HG03175 (cell line): Measurements from ENCODE around the gene PCED1A.

ENCODE experiments used
- ATAC-seq: cut with Tn5 transposase; IDR thresholded peaks from one replicate; pipeline ENCODE4 v1.9.1; 2021; ENCODE audit warnings: mild to moderate bottlenecking, moderate library complexity; ENCODE audit not compliant: unreplicated experiment

Gene PCED1A

DNA sequence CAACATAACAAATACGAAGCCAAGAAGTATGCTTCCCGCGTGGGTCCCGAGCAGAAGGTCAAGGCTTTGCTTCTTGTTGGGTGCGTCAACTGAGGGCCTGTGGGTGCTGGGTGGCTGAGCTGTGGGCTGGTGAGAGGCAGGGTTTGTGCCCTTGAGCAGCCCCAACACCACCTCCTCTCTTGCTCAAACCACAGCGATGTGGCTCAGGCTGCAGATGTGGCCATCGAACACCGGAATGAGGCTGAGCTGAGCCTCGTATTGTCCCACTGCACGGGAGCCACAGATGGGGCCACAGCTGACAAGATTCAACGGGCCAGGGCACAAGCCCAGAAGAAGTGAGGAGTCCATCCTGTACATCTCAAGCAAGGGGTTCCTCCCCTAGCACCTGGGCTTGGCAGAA is 25.8 kb upstream of the PCED1A start:
- no peak for ATAC-seq

DNA sequence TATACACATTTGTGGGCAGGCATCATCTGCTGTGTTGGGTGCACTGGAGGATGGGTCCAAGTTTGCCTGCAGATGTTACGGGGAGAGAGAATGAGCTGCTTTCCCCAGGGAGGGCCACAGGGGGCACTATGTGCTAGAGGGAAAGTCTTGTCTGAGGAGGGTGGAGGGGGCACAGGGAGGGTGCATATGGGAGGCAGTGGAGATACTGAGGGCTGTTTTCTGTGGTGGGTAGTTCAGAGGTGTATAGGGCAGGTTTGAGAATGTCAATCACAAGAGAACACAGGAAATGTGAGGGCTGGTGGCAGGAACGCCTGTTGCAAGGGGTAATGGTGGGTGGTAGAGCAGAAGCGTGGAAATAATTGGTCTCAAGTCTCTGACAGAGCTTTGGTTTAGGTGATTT is 25.2 kb upstream of the PCED1A start:
- ATAC-seq = no peak

DNA sequence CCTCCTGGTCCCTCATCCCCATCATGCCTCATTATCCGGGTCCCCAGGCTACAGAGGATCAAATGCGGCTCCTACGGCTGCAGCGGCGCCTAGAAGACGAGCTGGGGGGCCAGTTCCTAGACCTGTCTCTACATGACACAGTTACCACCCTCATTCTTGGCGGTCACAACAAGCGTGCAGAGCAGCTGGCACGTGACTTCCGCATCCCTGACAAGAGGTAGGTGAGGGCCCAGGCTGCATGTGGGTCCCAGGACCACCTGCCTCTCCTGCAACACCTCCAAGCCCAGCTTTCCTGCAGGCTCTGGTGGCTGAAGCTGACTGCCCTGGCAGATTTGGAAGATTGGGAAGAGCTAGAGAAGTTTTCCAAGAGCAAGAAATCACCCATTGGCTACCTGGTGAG is 24.6 kb upstream of the PCED1A start:
- no peak for ATAC-seq

DNA sequence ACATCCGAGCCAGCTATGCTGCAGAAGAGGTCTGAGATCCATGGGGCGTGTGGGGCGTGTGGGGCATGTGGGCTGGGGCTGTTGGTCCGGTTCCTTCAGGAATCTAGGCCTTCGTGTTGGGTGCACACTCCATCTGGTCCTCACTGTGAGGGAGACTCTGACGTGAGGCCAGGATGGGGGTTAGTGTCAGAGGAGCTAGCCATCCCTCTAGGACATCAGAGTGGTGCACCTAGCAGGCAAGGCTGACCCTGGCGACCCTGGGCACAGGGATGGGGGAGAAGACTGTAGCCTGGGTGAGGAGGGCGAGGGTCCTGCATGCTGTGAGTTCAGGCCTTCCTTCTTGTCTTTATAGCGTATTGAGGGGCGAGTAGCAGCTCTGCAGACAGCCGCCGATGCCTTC is 24.2 kb upstream of the PCED1A start:
- ATAC-seq = no peak

DNA sequence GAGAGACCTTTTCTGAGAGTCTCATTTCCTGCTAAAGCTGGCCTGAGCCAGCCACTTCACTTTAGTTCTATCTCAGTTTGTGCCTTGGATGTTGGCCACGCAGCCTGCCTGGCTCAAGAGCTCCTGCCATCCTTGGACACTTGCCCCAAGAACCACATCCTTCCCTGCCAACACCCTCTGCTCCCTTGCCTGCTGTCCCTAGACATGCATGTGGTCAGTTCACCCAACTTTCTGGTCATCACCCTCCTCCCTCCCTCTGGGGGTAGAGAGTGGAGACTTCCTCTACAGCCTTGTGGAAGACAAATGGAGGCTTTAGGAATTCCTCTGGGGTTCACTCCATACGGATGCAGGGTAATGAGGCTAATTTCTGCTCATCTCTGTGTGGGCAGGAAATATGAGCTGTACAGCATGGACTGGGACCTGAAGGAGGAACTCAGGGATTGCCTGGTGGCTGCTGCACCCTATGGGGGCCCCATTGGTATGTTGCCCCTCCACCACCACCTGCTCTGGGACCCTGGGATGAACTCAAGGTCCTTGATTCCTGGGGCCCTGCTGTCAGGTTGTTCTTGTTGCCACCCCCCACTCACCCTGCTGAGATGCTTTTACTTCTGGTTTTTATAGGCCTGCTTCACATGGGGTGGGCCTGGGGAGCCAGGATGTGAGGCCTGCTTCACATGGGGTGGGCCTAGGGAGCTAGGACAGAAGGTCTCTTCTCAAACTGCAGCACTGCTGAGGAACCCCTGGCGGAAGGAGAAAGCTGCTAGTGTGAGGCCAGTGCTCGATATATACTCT is 19.1 kb upstream of the PCED1A start:
- no peak for ATAC-seq

DNA sequence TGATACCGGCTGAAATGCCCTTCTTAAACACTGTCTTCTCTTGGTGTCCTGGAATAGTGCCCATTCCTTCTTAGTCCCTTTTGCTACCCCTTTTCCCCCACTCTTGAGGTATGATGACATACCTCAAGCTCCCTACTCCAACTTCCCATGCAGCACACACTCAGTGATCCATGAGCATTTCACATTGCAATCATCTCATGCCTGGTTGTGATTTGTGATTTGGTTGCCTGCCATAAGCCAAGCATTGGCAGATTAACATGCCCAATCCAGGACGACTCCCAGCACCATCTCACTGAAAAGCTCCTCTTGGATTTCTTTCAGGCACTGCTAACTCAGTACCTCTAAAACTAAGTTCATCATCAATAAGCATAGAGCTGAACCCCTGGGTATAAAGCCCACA is 18.1 kb upstream of the PCED1A start:
- no peak for ATAC-seq

DNA sequence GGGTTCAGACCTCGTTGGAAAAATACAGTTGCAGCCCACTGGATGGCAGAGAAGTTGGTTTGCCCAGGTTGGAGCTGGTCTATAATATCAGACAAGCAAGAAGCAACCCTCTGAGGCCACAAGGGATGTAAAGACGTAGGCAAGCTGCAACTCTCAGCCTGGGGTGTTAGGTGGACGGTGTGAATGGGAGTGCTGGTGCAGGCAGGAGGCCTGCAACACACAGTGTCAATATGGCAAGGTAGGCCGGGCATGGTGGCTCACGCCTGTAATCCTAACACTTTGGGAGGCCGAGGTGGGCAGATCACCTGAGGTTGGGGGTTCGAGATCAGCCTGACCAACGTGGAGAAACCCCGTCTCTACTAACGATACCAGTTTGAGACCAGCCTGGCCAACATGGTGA is 10.6 kb upstream of the PCED1A start:
- no peak for ATAC-seq

DNA sequence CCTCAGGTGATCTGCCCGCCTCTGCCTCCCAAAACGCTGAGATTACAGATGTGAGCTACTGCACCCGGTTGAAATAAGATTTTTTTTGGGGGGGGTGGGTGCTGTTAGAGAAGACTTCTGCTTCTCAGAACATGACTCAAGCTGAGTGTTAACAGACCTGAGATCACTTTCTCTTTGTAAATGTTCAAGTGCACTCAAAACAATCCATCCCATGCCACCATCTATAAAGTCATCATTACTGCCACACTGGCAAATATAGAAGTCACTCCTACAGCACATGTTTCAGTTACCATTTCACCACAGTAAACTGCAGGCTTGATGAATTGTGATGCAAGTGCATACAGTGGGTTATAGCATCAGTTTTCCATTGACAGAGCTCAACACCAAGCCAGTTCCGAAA is 9.1 kb upstream of the PCED1A start:
- ATAC-seq = no peak

DNA sequence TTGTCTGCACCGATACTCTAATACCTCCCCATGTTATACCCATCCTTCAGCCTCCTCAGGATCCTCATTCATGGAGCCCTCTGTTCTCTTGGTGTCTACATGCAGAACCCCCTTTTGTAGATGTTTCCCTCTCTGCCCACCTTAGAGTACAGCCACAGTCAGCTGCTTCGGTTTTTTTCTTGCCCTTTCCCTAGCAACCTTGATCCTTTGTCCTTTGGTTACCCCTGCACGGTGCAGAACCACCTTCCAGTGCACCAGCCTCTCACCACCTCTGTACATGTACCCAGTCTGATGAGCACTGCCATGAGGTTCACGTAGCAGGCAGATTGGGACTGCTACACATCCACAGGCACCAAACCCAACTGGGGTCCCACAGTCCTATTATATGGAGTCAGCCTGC is 7.3 kb upstream of the PCED1A start:
- ATAC-seq = no peak

DNA sequence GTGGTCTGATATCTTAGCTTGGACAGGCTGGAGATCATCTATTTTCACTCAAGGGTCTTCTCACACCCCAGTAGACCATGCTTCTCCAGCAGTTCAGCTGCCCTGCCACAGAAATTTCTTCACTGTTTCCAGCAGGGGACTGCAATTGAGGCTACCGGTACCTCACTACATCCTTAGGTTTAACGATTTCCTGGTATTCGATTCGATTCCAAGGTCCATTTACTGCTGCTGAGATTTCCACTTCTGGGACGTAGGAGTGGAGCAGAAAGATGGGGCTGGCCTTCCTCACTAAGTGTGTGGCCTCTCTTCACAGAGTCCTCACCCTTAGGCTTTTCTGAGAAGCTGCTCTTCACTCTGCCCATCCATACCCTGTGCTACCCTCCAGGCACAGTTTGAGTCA is 6.2 kb upstream of the PCED1A start:
- ATAC-seq = no peak

DNA sequence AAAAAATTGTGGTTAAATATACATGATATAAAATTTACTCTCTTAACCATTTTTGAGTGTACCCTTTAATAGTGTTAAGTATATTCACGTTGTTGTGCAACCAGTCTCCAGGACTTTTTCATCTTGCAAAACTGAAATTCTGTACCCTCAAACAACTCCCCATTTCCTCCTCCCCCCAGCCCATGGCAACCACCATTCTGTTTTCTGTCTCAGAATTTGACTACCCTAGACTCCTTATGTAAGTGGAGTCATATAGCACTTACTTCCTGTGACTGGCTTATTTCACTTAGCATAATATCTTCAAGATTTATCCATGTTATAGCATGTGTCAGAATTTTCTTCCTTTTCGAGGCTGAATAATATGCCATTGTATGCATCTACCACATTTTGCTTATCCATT is 5.2 kb upstream of the PCED1A start:
- no peak for ATAC-seq

DNA sequence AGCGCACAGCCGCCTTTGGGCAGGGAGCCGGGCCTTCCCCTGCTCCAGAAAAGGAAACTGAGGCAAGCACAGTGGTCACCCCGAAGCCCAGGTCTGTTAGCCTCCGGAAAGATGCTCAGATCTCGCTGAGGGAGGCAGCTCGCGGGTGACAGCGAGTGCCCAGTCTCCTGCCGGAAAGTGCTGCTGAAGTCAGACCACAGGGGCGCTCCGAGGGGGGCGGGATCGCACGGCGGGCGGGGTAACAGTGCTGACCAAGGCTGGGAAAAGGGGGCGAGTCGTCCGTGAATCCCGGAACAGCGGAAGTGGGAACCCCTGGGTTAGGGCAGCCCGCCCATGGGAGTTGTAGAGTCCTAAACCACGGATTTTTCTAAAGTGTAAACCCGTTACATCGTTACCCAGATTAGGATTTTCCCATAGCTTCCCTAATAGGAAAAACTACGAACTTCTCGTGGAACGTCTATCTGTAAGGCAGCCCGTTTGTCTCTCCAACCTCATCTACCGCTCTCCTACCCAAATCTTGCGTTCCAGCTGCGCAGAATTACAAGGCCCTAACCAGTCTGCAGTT is 594 bp upstream of the PCED1A start:
- peak; percentile 38 for ATAC-seq

DNA sequence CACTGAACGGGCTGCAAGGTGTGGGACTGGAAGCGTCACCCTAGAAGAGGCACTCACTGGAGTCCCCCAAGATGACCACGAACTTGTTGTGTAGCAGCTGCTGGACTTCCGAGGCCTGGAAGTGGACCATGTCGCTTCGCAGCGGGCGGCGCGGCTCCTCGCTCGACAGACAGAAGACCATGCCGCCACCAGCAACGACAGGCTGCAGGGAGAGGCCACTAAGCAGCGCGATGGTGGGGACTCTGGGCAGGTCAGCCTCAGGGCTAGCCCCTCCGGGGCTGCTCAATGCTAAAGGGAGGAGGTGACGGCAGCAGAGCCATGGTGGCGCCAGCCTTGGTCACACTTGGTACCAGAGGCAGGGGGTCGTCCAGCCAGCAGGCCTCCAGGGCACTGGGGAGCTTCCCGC is 720 bp downstream of the PCED1A start:
- ATAC-seq = no peak

DNA sequence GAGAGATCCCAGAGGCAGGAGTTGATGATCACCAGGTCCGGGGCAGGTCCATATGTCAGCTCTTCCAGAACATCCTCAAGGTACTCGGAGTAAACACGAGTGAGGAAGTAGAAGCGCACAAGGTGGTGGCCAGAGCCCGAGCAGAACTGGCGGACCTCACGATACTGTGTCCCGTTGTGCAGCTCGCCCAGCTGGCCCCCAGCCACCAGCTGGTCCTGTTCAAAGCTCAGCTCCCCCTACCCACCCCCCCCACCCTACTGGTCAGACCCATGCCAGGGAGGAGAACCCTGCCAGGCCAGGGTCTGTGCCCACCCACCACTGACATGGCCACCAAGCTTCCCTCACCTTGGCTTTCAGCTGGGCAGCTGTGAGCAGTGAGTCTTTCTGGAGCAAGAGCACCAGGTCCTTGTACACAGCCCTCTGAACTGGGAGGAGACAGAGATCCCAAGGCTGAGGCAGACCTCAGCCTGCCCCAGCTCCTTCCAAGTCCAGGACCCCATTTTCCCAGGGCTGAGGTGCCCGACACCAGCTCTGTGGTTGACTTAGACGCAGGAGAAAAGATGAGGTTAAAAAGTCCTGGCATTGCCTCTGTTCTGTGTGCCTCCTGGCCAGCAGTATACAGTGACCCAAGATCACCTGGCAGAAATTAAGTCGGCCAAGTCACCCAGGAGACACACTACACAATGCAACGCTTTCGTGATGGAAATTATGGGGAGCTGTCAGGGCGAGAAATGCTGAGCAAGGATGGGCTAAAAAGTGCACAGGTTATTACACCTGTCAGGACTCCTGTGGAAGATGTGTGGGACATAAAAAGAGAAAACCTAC is 1.4 kb downstream of the PCED1A start:
- ATAC-seq = no peak

DNA sequence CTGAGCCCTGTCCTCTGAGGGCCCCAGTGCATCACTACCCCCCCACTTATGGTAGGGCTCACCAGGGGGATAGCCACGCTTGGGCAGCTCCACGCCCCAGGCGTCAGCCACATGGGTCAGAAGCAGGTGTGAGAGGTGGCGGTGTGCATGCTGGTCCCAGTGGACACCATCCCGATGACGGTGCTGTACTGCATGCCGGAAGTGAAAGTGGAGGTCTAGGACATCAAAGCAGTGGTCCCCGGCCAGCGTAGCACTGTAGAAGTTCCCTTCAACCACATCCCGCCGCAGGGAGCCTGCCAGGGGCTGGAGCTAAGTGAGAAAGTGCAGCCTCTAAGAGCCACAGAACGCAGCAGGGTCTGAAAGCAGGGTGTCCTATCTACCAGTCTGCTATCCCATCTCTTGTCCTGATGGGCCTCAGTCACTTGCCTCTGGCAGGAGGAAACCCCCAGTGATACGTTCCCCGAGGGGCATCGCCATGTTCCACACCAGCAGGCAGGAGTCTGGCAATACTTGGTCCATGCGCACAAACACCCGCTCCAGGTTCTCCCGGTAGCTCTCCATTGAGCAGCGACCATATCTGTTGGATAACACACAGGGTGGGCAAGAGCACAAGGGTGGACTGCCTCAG is 2.2 kb downstream of the PCED1A start:
- ATAC-seq = no peak

DNA sequence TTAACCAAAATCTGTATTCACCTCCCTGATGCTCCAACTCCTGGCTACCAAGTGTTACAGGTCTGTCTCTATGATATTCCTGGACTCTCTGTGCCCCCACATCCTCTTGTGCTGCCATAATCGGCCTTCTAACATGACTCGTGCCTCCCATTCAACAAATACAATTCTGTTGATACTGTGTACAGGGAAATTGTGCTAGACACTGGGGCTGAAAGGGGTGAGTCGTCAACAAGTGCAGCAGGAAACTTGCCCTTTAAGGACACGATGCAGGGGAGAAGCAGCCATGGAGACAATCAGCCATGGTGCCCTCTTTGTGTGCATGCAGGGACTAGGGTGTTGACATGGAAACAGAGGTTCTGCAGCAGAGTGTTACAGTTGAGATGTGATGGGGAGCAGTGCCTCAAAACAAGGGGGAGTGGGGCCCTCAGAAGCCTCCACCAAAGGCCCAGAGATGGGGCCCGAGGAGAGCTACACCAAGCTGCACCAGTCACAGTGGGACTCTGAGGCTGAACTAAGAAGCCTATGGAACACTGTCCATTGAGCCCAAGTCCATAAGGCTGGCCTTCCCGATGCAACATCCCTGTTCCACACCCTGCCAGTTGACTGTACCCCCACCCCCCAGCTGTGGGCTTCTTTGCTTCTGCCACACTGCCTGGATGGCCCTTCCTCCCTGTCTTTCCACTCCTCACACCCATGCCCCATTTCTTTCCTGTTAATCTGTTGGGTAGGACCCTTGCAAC is 3.1 kb downstream of the PCED1A start:
- ATAC-seq = no peak

DNA sequence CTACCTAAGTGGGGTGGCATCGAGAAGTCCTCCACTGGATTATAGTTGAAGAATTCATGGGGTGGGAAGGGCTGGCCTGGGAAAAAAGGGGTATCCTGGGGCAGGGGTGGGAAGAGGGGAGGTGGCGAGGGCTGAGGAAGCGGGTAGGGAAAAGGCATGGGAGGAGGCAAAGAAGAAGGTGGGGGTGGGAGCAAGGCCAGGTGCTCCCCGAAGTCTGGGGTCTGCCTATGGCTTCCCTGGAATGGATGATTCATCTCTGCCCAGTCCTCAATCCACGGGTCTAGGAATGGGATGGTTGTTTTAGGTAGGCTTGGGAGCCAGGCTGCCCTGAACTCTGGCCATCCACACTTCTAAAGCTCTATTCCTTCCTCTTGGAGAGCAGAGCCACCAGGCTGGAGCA is 4.4 kb downstream of the PCED1A start:
- no peak for ATAC-seq

DNA sequence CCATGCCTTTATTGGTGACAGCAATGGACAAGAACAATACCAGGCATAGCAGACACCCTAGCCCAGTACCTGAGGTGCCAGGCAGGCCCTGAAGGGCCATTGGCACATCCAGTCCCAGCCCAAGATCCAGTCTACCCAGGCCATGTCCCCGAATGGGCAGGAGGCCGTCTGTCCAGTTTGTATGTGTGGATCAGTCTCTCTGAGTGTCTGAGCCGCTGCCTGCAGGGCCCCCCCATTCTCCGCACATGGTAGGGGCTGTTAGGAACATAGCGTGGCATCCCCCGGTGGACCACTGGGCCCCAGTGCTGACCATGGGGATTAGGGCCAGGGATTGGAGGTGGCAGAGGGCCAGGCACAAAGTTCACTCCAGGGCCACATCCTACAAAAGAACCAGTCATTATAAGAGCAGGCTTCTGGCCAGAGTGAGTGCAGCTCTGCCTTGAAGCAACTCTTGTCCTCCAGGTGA is 5.1 kb downstream of the PCED1A start:
- ATAC-seq = no peak

DNA sequence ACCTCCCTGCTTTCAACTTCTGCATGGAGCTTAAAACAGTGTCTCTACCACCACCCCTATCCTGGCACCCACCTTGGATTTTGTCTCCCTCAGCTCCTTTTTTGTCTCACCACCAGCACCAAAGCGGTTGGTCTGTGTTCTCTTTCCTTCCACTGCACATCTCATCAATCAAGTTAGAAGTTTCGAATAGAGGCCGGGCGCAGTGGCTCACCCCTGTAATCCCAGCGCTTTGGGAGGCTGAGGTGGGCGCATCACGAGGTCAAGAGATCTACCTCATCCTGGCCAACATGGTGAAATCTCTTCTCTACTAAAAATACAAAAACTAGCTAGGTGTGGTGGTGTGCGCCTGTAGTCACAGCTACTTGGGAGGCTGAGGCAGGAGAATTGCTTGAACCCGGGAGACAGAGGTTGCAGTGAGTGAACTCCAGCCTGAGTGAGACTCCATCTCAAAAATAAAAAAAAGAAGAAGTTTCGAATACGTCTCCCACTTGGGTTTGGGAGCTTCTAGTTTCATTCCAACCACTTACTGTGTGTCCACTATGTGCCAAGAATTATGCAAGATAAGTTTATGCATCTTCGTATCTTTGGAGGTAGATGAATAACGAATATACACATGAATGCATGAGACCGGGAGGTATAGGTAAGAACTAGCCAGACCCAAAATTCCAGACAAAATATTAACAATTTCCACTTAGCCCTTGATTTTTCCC is 5.9 kb downstream of the PCED1A start:
- ATAC-seq = no peak

DNA sequence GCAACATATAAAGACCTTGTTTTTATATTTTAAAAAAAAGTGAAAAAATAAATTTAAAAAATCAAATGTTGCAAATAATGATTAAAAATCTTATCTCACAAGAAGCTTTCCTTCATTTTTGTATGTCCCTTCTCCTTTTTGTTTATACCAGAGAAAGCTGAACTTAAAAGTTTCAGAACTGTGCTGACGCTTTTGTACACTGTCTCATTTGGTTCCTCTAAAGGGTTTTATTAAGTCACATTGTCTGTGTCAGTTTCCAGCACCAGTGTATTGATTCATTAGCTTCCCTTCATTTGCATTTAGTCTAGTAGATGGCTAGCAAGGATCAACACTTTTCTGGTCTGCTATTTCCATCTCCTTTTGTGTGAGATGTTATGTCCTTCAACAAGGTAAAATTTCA is 6.7 kb downstream of the PCED1A start:
- no peak for ATAC-seq
